Measurements from ENCODE around the gene PAX2.

PAX2 gene

DNA sequence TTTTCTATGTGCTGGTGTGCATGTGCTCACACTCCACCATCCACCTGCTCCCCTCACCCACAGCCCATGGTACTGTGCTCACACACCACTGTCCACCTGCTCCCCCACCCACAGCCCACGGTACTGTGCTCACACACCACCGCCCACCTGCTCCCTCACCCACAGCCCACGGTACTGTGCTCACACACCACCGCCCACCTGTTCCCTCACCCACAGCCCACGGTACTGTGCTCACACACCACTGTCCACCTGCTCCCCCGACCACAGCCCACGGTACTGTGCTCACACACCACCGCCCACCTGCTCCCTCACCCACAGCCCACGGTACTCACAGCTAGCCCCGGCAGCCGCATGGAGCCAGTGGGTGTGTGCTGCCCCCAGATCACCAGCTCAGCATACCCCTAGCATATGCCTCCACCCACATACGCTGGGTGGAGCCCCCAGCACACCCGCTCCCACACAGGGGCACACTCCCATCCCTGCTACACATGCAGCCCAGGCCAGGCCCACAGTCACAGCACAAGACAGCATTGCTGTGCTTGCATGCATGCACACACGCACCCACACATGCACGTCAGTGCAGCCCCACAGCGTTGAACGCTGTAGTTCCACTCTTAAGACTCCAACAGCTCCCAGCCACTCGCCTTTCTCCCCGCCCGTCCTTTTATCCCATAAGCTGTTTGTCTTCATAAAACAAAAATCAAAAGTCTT is 62.0 kb downstream of the PAX2 start:
- H3K36me3 ChIP-seq (replicated peaks) = no peaks in the 10 kb centered on the region
- no peaks in the 10 kb centered on the region; the same call in 1 of the 2 replicates for H3K4me1 ChIP-seq
- no peaks in the 10 kb centered on the region; the same call in 1 of the 2 replicates for H3K27me3 ChIP-seq (ENCODE audit: low read depth)
- DNase-seq (ENCODE audit: low spot score in 2 of 2) = peak in 1 of 2 experiments; percentile 30
- H3K4me3 ChIP-seq = no peak overlapping the region
- H3K9me3 ChIP-seq = no peaks in the 10 kb centered on the region
- in situ Hi-C loops (cut with MboI; ENCODE audit: low sequenced_read_pairs) = no loop called here

DNA sequence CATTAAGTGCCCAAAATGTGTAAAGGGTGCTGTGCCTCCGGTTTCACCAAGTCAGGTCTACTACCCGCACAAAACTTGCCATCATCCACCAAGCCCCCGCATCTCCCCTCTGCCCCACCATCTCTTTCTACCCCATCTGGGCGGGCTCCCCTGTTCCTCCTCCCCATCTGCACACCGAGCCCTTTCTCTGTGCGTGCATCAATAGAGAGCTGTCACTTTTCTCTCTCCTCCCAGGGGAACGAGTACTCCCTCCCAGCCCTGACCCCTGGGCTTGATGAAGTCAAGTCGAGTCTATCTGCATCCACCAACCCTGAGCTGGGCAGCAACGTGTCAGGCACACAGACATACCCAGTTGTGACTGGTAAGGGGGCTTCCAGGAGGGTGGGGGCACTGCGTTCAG is 63.5 kb downstream of the PAX2 start:
- peaks cover 3% of the 10 kb centered on the region; the same call in 1 of the 2 replicates for H3K27me3 ChIP-seq (ENCODE audit: low read depth)
- no peak overlapping the region for H3K4me3 ChIP-seq
- H3K36me3 ChIP-seq (replicated peaks) = no peaks in the 10 kb centered on the region
- DNase-seq (ENCODE audit: low spot score in 2 of 2) = no peak
- H3K9me3 ChIP-seq = no peaks in the 10 kb centered on the region
- in situ Hi-C loops (cut with MboI; ENCODE audit: low sequenced_read_pairs) = no loop called here
- H3K4me1 ChIP-seq = no peaks in the 10 kb centered on the region; the same call in 1 of the 2 replicates

DNA sequence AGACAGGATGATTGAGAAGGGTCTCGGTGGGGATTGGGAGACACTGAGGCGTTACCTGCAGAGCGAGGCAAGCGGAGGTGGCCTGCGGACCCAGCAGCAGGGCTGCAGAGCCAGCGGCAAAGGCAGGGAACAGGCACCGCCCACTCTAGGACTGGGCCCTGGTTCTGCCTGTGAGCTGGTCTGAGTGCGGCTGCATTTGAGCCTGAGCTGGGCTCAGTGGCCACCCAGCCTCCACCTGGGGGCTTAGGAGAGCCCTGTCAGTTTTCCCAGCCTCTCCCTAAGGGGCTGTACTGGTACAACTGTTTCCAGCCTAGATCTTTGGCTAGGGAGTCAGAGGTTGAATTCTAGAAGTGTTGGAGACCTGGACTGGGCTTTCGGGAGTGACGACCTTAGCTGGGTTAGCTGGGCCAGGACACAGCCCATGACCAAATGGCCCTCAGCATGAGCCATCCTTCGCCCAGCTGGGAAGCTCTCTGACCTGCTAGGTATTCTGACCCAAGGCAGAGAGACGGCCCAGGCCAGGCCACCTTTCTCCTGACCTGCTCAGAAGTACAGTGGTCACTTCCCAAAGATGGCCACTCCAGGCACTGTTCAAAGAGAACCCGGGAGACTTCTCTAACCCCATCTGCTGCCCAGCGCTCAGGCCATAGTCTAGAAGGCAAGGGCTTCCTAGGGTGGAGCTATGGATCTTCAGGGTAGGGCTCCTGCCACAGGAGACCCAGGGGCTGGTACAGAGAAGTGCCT is 64.9 kb downstream of the PAX2 start:
- H3K4me3 ChIP-seq = no peak overlapping the region
- H3K27me3 ChIP-seq (ENCODE audit: low read depth) = peaks cover 3% of the 10 kb centered on the region; the same call in 1 of the 2 replicates
- in situ Hi-C loops (cut with MboI; ENCODE audit: low sequenced_read_pairs) = no loop called here
- H3K9me3 ChIP-seq = no peaks in the 10 kb centered on the region
- DNase-seq (ENCODE audit: low spot score in 2 of 2) = no peak
- no peaks in the 10 kb centered on the region; the same call in 1 of the 2 replicates for H3K4me1 ChIP-seq
- H3K36me3 ChIP-seq (replicated peaks) = no peaks in the 10 kb centered on the region

DNA sequence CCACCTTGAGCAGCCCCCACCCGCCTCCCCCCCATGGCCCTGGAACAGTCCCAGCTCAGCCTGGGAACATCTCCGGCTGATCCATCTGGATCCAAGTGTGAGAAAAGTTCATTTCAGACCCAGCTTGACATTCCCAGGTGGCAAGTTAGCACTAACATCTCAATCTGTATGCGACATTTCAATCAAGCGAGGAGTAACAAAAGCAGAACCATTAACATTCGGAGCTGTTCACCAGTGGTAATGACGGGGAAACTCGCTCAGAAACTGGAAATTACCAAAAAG is 65.4 kb downstream of the PAX2 start:
- in situ Hi-C loops (cut with MboI; ENCODE audit: low sequenced_read_pairs) = no loop called here
- no peaks in the 10 kb centered on the region; the same call in 1 of the 2 replicates for H3K4me1 ChIP-seq
- no peak for DNase-seq (ENCODE audit: low spot score in 2 of 2)
- no peak overlapping the region for H3K4me3 ChIP-seq
- no peaks in the 10 kb centered on the region for H3K9me3 ChIP-seq
- H3K36me3 ChIP-seq (replicated peaks) = no peaks in the 10 kb centered on the region
- H3K27me3 ChIP-seq (ENCODE audit: low read depth) = peaks cover 3% of the 10 kb centered on the region; the same call in 1 of the 2 replicates

DNA sequence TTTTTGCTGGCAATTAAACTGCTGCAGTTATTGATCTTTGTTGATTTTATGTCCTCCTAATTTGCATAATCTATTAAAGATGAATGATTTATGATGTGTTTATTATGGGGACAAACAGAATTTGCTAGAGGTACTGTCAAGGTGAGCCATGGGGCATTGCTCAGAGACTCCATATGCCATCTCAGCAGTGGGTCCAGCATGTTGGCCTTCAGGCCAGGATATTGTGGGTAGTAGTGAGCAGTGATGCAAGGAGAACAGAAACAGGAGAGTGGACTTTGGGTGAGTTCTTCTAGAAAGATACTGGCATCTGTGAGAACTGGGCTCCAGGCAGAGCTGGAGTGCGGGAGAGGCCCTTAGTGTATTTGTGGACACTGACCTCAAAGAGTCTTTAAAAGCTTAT is 65.9 kb downstream of the PAX2 start:
- H3K4me1 ChIP-seq = no peaks in the 10 kb centered on the region; the same call in 1 of the 2 replicates
- no peaks in the 10 kb centered on the region for H3K9me3 ChIP-seq
- H3K4me3 ChIP-seq = no peak overlapping the region
- no peaks in the 10 kb centered on the region for H3K36me3 ChIP-seq (replicated peaks)
- in situ Hi-C loops (cut with MboI; ENCODE audit: low sequenced_read_pairs) = no loop called here
- no peak for DNase-seq (ENCODE audit: low spot score in 2 of 2)
- peaks cover 4% of the 10 kb centered on the region for H3K27me3 ChIP-seq (ENCODE audit: low read depth)

DNA sequence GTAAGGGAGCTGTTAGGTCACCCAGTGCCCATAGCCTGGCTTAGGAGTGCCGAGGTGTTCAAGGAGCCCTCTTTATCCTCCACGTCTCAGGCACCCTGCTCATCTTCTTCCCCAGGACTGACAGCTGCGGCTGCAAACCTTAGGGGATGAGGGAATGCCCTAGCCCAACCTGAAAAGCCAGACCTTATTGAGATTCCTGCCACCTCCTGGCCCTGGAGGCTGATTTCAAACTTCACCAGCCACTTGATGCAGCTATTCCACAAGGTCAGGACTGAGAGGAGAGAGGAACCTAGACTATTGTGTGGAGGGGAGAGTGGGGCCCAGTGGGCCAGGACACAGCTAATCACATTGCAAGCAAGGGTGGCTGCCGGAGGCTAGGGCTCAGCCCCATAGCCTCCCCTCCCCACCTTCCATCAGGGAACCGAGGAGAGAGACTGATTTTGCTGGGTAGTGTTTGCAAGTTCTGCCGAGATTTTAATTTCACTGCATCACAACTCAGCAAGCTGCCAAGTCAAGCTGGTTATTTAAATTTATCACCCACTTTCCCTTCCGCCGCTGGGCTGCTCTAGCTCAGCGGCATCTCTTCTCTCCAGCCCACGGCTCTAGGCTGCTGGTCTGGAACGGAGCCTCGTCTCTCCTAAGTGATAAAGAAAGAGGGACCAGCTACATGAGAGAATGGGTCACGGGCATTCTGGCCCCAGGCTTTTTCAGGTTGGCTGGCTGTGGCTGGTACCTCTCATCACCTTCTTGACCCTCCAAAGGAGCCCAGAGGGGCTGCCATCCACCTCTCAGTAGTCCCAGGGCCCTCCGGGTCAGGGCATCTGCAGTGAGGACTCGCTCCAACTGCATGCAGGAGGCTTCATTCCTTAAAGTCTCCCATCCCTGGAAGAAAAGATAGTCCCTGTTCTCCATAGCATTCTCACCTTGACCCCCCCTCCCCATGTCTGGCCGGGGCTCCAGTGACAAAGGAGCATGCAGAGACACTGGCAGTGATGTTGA is 66.7 kb downstream of the PAX2 start:
- no peaks in the 10 kb centered on the region for H3K36me3 ChIP-seq (replicated peaks)
- no peak overlapping the region for H3K4me3 ChIP-seq
- no peaks in the 10 kb centered on the region for H3K9me3 ChIP-seq
- in situ Hi-C loops (cut with MboI; ENCODE audit: low sequenced_read_pairs) = no loop called here
- H3K27me3 ChIP-seq (ENCODE audit: low read depth) = peaks cover 6% of the 10 kb centered on the region
- no peak for DNase-seq (ENCODE audit: low spot score in 2 of 2)
- H3K4me1 ChIP-seq = peaks cover 2% of the 10 kb centered on the region; the same call in 1 of the 2 replicates

DNA sequence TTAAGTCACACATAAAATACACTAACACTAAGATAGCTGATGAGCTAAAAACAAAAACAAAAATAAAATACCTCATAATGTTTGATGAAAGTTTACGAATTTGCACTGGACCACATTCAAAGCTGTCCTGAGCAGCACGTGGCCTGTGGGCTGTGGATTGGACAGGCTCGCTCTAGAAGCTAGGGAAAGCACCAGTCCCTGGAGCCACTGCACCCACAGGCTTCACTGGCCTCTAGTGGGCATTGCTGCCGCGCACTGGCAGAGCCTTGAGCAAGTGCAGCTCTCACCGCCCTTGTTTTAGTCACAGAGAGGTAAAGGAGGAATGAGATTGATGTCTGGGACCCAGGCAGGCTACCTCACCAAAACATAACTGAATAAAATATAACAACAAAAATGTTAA is 67.6 kb downstream of the PAX2 start:
- DNase-seq (ENCODE audit: low spot score in 2 of 2) = no peak
- Histone ChIP-seq H3K4me3 (no peak overlapping the region), H3K4me1 (0 out of 2 replicates have a peak, but pooled peaks cover 3% of the 10 kb centered on the region), H3K36me3 (replicated peaks) (no peaks in the 10 kb centered on the region), H3K9me3 (no peaks in the 10 kb centered on the region), H3K27me3 (ENCODE audit: low read depth) (peaks cover 9% of the 10 kb centered on the region)
- in situ Hi-C loops (cut with MboI; ENCODE audit: low sequenced_read_pairs) = no loop called here

DNA sequence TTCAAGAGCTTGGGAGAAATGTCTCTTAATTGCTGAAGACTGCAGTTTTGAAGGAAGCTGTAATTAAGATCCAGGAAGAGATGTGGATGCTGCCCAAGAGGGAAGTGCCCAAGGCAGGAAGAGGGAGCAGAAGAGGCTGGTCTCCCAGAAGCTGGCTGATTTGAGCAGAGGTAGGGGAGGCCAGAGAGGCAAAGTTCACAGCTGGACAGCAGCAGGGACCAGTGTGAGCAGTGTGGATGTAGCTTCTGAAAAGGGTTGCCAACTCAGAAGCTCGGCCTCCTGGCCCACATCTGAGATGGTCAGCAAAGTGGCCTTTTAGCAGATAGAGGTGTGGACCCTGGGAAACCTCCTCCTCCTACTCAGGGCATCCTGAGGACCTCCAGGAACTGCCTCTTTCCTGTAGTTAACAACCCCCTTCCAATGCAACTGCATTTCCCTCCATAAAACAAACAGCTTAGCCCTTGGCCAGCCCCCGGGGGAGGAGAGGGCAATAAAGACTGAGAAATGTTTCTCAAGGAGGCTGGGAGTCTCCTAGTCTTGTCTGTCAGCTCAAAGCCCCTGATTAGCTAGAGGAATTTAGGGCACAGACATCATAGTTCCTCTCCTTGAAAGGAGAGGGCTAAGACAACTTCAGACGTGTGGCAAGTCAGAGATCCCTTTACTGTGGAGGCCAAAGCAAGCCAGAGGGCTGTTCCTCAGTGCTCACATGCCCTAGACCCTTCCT is 69.5 kb downstream of the PAX2 start:
- H3K27me3 ChIP-seq (ENCODE audit: low read depth) = peaks cover 18% of the 10 kb centered on the region
- in situ Hi-C loops (cut with MboI; ENCODE audit: low sequenced_read_pairs) = no loop called here

DNA sequence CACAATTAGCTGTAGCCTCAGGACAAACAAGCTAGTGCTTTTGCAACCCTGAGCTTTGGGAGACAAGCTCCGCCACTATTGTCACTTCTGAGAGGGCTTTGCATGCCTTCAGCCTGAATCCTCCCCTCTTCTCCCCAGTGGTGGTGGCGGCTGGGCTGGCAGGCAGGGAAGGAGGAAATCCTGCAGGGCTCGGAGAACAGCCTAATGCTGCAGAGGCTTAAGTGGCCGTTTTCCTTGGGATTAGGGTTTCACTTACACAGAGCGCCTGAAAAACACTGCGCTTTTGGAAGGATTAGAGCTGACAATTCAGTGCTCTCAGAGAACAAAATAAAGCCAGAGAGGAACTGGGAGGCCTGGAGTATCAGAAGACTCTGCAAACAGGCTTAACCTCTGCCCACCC is 71.3 kb downstream of the PAX2 start:
- H3K27me3 ChIP-seq (ENCODE audit: low read depth) = peaks cover 24% of the 10 kb centered on the region
- DNase-seq (ENCODE audit: low spot score in 2 of 2) = peak; percentile 8 to 42

More for the DNA sequence above, 69.5 kb downstream of the PAX2 start:
- no peaks in the 10 kb centered on the region for H3K9me3 ChIP-seq
- no peak for DNase-seq (ENCODE audit: low spot score in 2 of 2)
- H3K36me3 ChIP-seq (replicated peaks) = no peaks in the 10 kb centered on the region
- no peak overlapping the region for H3K4me3 ChIP-seq
- 0 out of 2 replicates have a peak, but pooled peaks cover 3% of the 10 kb centered on the region for H3K4me1 ChIP-seq

DNA sequence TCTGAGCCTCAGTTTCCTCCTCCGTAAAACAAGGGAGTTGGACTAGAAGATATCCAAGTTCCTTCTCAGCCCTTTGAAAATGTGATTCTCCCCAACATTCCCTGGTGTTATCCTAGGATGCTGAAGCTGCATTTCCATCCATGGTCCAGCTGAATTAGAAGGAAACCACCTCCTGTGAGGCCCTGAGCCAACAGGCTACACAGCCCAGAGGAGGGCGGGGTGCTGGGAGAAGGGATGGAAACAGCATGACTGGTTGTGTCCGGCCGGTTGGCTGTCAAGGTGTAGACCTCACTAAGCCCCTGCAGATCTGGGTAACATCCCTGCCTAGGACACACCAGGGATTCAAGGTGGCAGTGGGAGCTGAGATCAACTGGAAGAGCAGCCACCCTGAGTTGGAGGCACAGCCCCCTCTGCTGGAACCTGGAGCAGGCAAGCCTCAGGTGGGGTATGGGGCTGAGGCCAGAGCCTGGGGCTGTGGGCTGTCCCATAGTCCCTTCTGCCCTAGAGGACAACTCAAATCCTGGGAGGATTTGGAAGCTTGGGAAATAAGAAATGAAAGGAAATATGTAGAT is 72.0 kb downstream of the PAX2 start:
- Histone ChIP-seq H3K4me3 (no peak overlapping the region), H3K9me3 (no peaks in the 10 kb centered on the region), H3K36me3 (replicated peaks) (no peaks in the 10 kb centered on the region), H3K4me1 (0 out of 2 replicates have a peak, but pooled peaks cover 3% of the 10 kb centered on the region), H3K27me3 (ENCODE audit: low read depth) (peaks cover 24% of the 10 kb centered on the region)
- in situ Hi-C loops (cut with MboI; ENCODE audit: low sequenced_read_pairs) = no loop called here
- no peak for DNase-seq (ENCODE audit: low spot score in 2 of 2)

More for the DNA sequence above, 71.3 kb downstream of the PAX2 start:
- in situ Hi-C loops (cut with MboI; ENCODE audit: low sequenced_read_pairs) = no loop called here
- H3K36me3 ChIP-seq (replicated peaks) = no peaks in the 10 kb centered on the region
- no peaks in the 10 kb centered on the region for H3K9me3 ChIP-seq
- 0 out of 2 replicates have a peak, but pooled peaks cover 3% of the 10 kb centered on the region for H3K4me1 ChIP-seq
- H3K4me3 ChIP-seq = no peak overlapping the region

DNA sequence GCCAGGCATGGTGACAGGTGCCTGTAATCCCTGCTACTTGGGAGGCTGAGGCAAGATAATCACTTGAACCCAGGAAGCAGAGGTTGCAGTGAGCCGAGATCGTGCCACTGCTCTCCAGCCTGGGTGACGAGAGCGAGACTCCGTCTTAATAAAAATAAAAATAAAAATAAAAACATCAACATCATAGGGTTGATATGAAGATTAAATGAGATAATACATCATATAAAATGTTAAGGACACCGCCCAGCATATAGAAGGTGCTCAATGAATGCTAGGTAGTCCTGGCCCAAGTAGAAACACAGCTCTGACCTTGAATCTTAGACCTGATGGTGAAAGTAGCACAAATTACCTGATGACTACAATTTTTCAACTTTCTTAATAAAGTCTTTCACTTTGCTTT is 74.0 kb downstream of the PAX2 start:
- H3K4me3 ChIP-seq = no peak overlapping the region
- H3K36me3 ChIP-seq (replicated peaks) = no peaks in the 10 kb centered on the region
- no peaks in the 10 kb centered on the region for H3K9me3 ChIP-seq
- in situ Hi-C loops (cut with MboI; ENCODE audit: low sequenced_read_pairs) = no loop called here
- H3K4me1 ChIP-seq = 0 out of 2 replicates have a peak, but pooled peaks cover 3% of the 10 kb centered on the region
- no peak for DNase-seq (ENCODE audit: low spot score in 2 of 2)
- peaks cover 25% of the 10 kb centered on the region for H3K27me3 ChIP-seq (ENCODE audit: low read depth)

DNA sequence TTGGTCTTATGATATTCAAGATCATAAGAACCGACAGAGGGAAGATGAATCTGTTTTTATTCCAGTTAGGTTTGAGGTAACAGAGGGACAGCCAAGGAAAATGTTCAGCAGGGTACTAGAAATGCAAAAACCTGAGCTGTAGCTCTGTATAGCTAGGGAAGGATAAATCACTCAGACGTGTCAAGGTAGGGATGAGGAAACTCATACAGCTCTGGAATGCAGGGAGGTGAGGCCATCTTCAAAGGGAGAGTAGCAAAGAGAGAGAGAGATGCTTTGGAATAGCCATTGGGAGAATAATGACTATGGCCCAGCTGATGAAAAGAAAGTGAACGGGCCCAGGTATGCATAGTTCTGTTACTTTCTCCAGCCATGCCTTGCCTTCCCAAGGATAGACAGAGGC is 77.8 kb downstream of the PAX2 start:
- H3K27me3 ChIP-seq (ENCODE audit: low read depth) = peaks cover 17% of the 10 kb centered on the region
- H3K4me3 ChIP-seq = no peak overlapping the region
- peaks cover 8% of the 10 kb centered on the region for H3K4me1 ChIP-seq
- in situ Hi-C loops (cut with MboI; ENCODE audit: low sequenced_read_pairs) = no loop called here
- no peak for DNase-seq (ENCODE audit: low spot score in 2 of 2)
- no peaks in the 10 kb centered on the region for H3K36me3 ChIP-seq (replicated peaks)
- no peaks in the 10 kb centered on the region for H3K9me3 ChIP-seq

DNA sequence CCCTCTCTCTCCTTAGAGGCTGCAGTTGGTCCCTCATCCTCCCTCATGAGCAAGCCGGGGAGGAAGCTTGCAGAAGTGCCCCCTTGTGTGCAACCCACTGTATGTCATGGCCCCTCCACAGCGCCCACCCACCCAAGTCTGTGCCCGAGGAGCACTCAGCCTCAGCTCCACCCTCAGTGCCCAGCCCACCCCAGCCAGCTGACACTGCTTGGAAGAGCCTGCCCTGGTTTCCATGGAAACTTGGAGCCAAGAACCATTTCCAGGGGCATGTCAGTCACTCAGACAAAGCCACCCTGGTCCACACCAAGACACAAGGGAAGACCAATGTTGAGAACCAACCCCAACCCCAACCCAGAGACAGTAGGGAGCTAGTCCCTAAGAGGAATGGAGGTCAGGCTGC is 79.5 kb downstream of the PAX2 start:
- Histone ChIP-seq H3K36me3 (replicated peaks) (no peaks in the 10 kb centered on the region), H3K9me3 (no peaks in the 10 kb centered on the region), H3K4me3 (no peak overlapping the region), H3K4me1 (peaks cover 12% of the 10 kb centered on the region), H3K27me3 (ENCODE audit: low read depth) (peaks cover 11% of the 10 kb centered on the region)
- in situ Hi-C loops (cut with MboI; ENCODE audit: low sequenced_read_pairs) = no loop called here
- DNase-seq (ENCODE audit: low spot score in 2 of 2) = no peak
